ENCODE data around the gene MYO9A. TPM values are rescaled to one million over a fixed set of nuclear protein-coding genes. Genes with fewer than 3 reads are reported as not detected.

Gene MYO9A
- total RNA-seq, 1 experiment from 2014 or later = 23.0 TPM

DNA sequence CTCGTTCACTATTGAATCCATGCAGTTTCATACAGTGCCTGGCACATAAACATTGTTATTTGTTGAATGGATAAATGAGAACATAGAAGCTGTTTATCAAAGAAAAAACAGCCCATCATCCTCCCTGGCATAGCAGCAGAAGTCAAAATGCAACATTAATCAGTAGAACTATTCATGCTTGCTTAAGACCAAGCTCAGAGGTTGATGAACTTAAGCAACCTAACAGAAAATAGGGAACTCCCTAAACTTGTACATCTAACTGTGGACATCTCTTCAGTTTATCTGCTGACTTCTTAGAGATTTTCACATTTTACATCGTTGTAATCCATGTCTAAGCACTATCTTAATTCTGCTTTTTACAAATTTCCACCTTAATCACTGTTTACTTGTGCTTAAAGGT, 29.5 kb upstream of the MYO9A start:
- no peak for DNase-seq (ENCODE audit: low read depth, low spot score)
- no peaks in the 10 kb centered on the region for H3K9me2 ChIP-seq (ENCODE audit: insufficient read depth)
- no peak for TF ChIP-seq CBX3 (IDR thresholded peaks at IDR 0.05; ENCODE audit: low read depth)
- TF ChIP-seq ZBTB33 (IDR thresholded peaks at IDR 0.05; ENCODE audit: extremely low read depth, insufficient replicate concordance, low read length) = no peak
- TF ChIP-seq SRF (IDR thresholded peaks at IDR 0.05; ENCODE audit: low read depth) = no peak
- TF ChIP-seq MAX (IDR thresholded peaks at IDR 0.05) = no peak
- no peak for TF ChIP-seq SIN3A (IDR thresholded peaks at IDR 0.05; ENCODE audit: low read depth)
- TF ChIP-seq EZH2phosphoT487 (IDR thresholded peaks at IDR 0.05; ENCODE audit: borderline replicate concordance) = no peak
- TF ChIP-seq, protein P1, sequence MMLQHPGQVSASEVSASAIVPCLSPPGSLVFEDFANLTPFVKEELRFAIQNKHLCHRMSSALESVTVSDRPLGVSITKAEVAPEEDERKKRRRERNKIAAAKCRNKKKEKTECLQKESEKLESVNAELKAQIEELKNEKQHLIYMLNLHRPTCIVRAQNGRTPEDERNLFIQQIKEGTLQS (IDR thresholded peaks at IDR 0.05) = no peak
- no peak for TF ChIP-seq TCF7L2 (IDR thresholded peaks at IDR 0.05; ENCODE audit: borderline replicate concordance, extremely low read depth, insufficient read depth, insufficient read length)
- intact Hi-C loops (cut with micrococcal nuclease) = no loop called here
- H3K27me3 ChIP-seq (ENCODE audit: insufficient read depth, low read length) = no peaks in the 10 kb centered on the region
- H3K9ac ChIP-seq (ENCODE audit: low read length) = no peak overlapping the region
- H3K4me3 ChIP-seq (replicated peaks in 1 of 2; ENCODE audit: low read depth in 1 of 2, low read length in 2 of 2) = no peak overlapping the region
- BruUV-seq (replicated peaks) = no TSS peak
- H3K79me2 ChIP-seq (ENCODE audit: insufficient read depth, low read length) = no peaks in the 10 kb centered on the region
- no peaks in the 10 kb centered on the region for H3K36me3 ChIP-seq (ENCODE audit: control insufficient read depth in 1 of 2, insufficient read depth in 2 of 2, low read length in 2 of 2)
- H3K4me2 ChIP-seq (ENCODE audit: low read length) = no peak overlapping the region
- H4K20me1 ChIP-seq (ENCODE audit: insufficient read depth) = no peaks in the 10 kb centered on the region
- ChIA-PET CTCF (interaction anchor here (1.8 kb wide), 1 partner anchor 9 kb away, joined by 5 read pairs; no protein-coding TSS in a partner anchor), RAD21 (ENCODE audit: low non-redundant PET in 1 of 2, low total read pairs in 2 of 2, uncharacterized antibody in 2 of 2, unreplicated experiment in 2 of 2) (interaction anchor here in 1 of 2 experiments (0.6 kb wide), 1 partner anchor 77 kb away, joined by 3 read pairs; no protein-coding TSS in a partner anchor), POLR2A (no interaction called here)
- H3K4me1 ChIP-seq (ENCODE audit: control insufficient read depth in 1 of 2, insufficient read depth in 2 of 2, low read length in 2 of 2) = no peaks in the 10 kb centered on the region
- no peaks in the 10 kb centered on the region for H3K9me3 ChIP-seq (ENCODE audit: control insufficient read depth in 1 of 2, insufficient read depth in 1 of 2, low read depth in 1 of 2, low read length in 2 of 2)
- no peak overlapping the region for H3K27ac ChIP-seq (ENCODE audit: low read depth, low read length)
- H2AFZ ChIP-seq (ENCODE audit: low read depth, low read length, poor library complexity, severe bottlenecking) = no peak overlapping the region
- ATAC-seq = no peak
